Upper lobe of left lung (tissue), 6 donors: ENCODE results near the gene MALSU1. TPM values are rescaled to one million over a fixed set of nuclear protein-coding genes. Genes with fewer than 3 reads are reported as not detected.

Experiments
- ATAC-seq, 2 donors: fragments of 200-7000 bp; cut with Tn5 transposase; one replicate each; pipeline ENCODE4 v1.9.1; 2022; ENCODE audit warnings: mild to moderate bottlenecking in 2 of 2, moderate library complexity in 2 of 2; ENCODE audit not compliant: low FRiP score in 2 of 2
- DNase-seq, 2 donors: peaks; one replicate each; pipeline ENCODE4 v3.0.0-alpha.2; 2019 to 2020
- H3K27ac ChIP-seq, 4 donors: fragments of 200-600 bp; sonication (generic); one replicate each; pipeline ENCODE4 v1.5.1; 2016 to 2019
- H3K27me3 ChIP-seq, 4 donors: fragments of 200-600 bp; sonication (generic); one replicate each; pipeline ENCODE4 v1.5.1; 2017 to 2019
- H3K36me3 ChIP-seq, 4 donors: fragments of 200-600 bp; sonication (generic); one replicate each; pipeline ENCODE4 v1.5.1; 2016 to 2019
- H3K4me1 ChIP-seq, 4 donors: fragments of 200-600 bp; sonication (generic); one replicate each; pipeline ENCODE4 v1.5.1; 2018 to 2019
- H3K4me3 ChIP-seq, 4 donors: fragments of 200-600 bp; sonication (generic); one replicate each; pipeline ENCODE4 v1.5.1; 2017 to 2019; ENCODE audit warnings: mild to moderate bottlenecking in 2 of 4, moderate library complexity in 1 of 4
- H3K9me3 ChIP-seq, 4 donors: fragments of 200-600 bp; sonication (generic); one replicate each; pipeline ENCODE4 v1.5.1; 2018 to 2019
- CTCF ChIP-seq, 6 experiments: fragments of 450-650 bp in 4 of 6; fragments of 200-600 bp in 2 of 6; sonication (generic) in 2 of 6; IDR thresholded peaks; one replicate each; pipeline ENCODE4 v1.5.1; 2016 to 2019; ENCODE audit warnings: antibody characterized with exemption in 6 of 6
- EP300 ChIP-seq, 4 donors: sonication (generic); formaldehyde crosslinking; IDR thresholded peaks; one replicate each; pipeline ENCODE4 v1.5.1; 2017; ENCODE audit warnings: antibody characterized with exemption in 4 of 4, control low read depth in 2 of 4
- POLR2A ChIP-seq, 4 donors: fragments of 450-650 bp; IDR thresholded peaks; one replicate each; pipeline ENCODE4 v1.5.1; 2016 to 2017; ENCODE audit warnings: antibody characterized with exemption in 4 of 4, mild to moderate bottlenecking in 2 of 4
- POLR2AphosphoS5 ChIP-seq, 2 donors: sonication (generic); formaldehyde crosslinking; IDR thresholded peaks; one replicate each; pipeline ENCODE4 v1.5.1; 2017; ENCODE audit warnings: antibody characterized with exemption in 2 of 2
- WGBS, 2 donors: methylation state at CpG; one replicate each; pipeline ENCODE4 v1.1.5; 2017 to 2018; 5-methylcytosine and 5-hydroxymethylcytosine counted together
- total RNA-seq, 6 donors: library from RNA; depleted of rRNA in 4 of 6; stranded (reverse); fragments of >200 nt in 4 of 6; gene quantifications; one replicate each; pipeline versions ENCODE4 v1.1.0 to v1.2.1, GENCODE V29; 2016 to 2021
- donor health status: DM: no; HTN: no; CAD: no; lungs with moderate emphysema.
- donor health status: DM: no; HTN: yes; CAD: no; lungs with severe emphysema.

MALSU1 gene
- total RNA-seq, 6 donors from 2014 or later = 30.5 to 63.2 (median 44.6) TPM

GRCh38 chr7:23268167-23268566 is 31.0 kb upstream of the MALSU1 start:
- no peaks in the 10 kb centered on the region for H3K9me3 ChIP-seq
- H3K4me1 ChIP-seq = peaks cover 0 to 4% (median 1%) of the 10 kb centered on the region in 4 donors
- WGBS, 2 donors = 100% methylated on average over 2 of the region's 2 CpGs
- ATAC-seq (no peak), DNase-seq (no peak)
- peaks cover 0 to 3% (median 0%) of the 10 kb centered on the region in 4 donors for H3K36me3 ChIP-seq
- no peak for TF ChIP-seq EP300 (IDR thresholded peaks at IDR 0.05)
- TF ChIP-seq CTCF (IDR thresholded peaks at IDR 0.05) = no peak
- TF ChIP-seq POLR2AphosphoS5 (IDR thresholded peaks at IDR 0.05) = no peak
- TF ChIP-seq POLR2A (IDR thresholded peaks at IDR 0.05) = no peak
- no peak overlapping the region for H3K27ac ChIP-seq
- H3K27me3 ChIP-seq = no peaks in the 10 kb centered on the region
- H3K4me3 ChIP-seq = no peak overlapping the region

GRCh38 chr7:23268746-23269145 is 30.4 kb upstream of the MALSU1 start:
- H3K27ac ChIP-seq = no peak overlapping the region
- 85% methylated on average over 4 of the region's 4 CpGs for WGBS, 2 donors
- H3K4me1 ChIP-seq = peaks cover 0 to 6% (median 3%) of the 10 kb centered on the region in 4 donors
- TF ChIP-seq POLR2A (IDR thresholded peaks at IDR 0.05) (no peak), CTCF (IDR thresholded peaks at IDR 0.05) (no peak), POLR2AphosphoS5 (IDR thresholded peaks at IDR 0.05) (no peak), EP300 (IDR thresholded peaks at IDR 0.05) (no peak)
- DNase-seq = no peak
- H3K9me3 ChIP-seq = no peaks in the 10 kb centered on the region
- no peak for ATAC-seq
- H3K36me3 ChIP-seq = peaks cover 0 to 3% (median 0%) of the 10 kb centered on the region in 4 donors
- H3K27me3 ChIP-seq = no peaks in the 10 kb centered on the region
- H3K4me3 ChIP-seq = no peak overlapping the region

- Histone ChIP-seq H3K27ac (no peak overlapping the region), H3K4me3 (no peak overlapping the region), H3K27me3 (no peaks in the 10 kb centered on the region), H3K9me3 (no peaks in the 10 kb centered on the region), H3K36me3 (no peaks in the 10 kb centered on the region), H3K4me1 (peaks cover 0 to 6% (median 3%) of the 10 kb centered on the region in 4 donors)
- TF ChIP-seq CTCF (IDR thresholded peaks at IDR 0.05) (no peak), POLR2A (IDR thresholded peaks at IDR 0.05) (no peak), EP300 (IDR thresholded peaks at IDR 0.05) (no peak), POLR2AphosphoS5 (IDR thresholded peaks at IDR 0.05) (no peak)
- WGBS, 2 donors = 94 to 96% methylated on average over 2 of the region's 2 CpGs
- ATAC-seq (no peak), DNase-seq (no peak)
Observed at GRCh38 chr7:23272275-23272674, 26.9 kb upstream of the MALSU1 start.

- TF ChIP-seq CTCF (IDR thresholded peaks at IDR 0.05) = peak; percentile 58 to 86 (median 74)
- no peak for TF ChIP-seq POLR2A (IDR thresholded peaks at IDR 0.05)
Observed at GRCh38 chr7:23273141-23273599, 26.0 kb upstream of the MALSU1 start.

GRCh38 chr7:23275912-23276311 is 23.2 kb upstream of the MALSU1 start:
- no peak overlapping the region for H3K27ac ChIP-seq
- no peak for TF ChIP-seq CTCF (IDR thresholded peaks at IDR 0.05)
- no peak for TF ChIP-seq POLR2A (IDR thresholded peaks at IDR 0.05)
- no peak for TF ChIP-seq POLR2AphosphoS5 (IDR thresholded peaks at IDR 0.05)
- H3K4me3 ChIP-seq = no peak overlapping the region
- H3K9me3 ChIP-seq = no peaks in the 10 kb centered on the region
- WGBS, 2 donors = 82 to 86% methylated on average over 5 of the region's 5 CpGs
- no peaks in the 10 kb centered on the region for H3K36me3 ChIP-seq
- ATAC-seq (no peak), DNase-seq (no peak)
- H3K27me3 ChIP-seq = no peaks in the 10 kb centered on the region
- H3K4me1 ChIP-seq = peaks cover 0 to 6% (median 3%) of the 10 kb centered on the region in 4 donors

More at GRCh38 chr7:23273141-23273599, 26.0 kb upstream of the MALSU1 start:
- no peaks in the 10 kb centered on the region for H3K36me3 ChIP-seq
- H3K27me3 ChIP-seq = no peaks in the 10 kb centered on the region
- peak; percentile 87 to 97 for DNase-seq
- ATAC-seq = peak; percentile 90 to 94
- H3K4me1 ChIP-seq = peaks cover 0 to 6% (median 3%) of the 10 kb centered on the region in 4 donors
- H3K4me3 ChIP-seq = no peak overlapping the region
- H3K9me3 ChIP-seq = no peaks in the 10 kb centered on the region
- no peak overlapping the region for H3K27ac ChIP-seq
- WGBS, 2 donors = 3 to 11% methylated on average over 8 to 11 of the region's 11 CpGs
